NT2/D1 (cell line): ENCODE data around the gene KITLG.

Source experiments
- SUZ12 ChIP-seq: IDR thresholded peaks from 2 replicates; pipeline ENCODE4 v1.6.1; 2011; ENCODE audit not compliant: insufficient read length, insufficient read depth; ENCODE audit errors: extremely low read depth
- YY1 ChIP-seq: IDR thresholded peaks from 2 replicates; pipeline ENCODE4 v1.6.1; 2011; ENCODE audit not compliant: insufficient read length, insufficient read depth
- ZNF274 ChIP-seq: IDR thresholded peaks from 2 replicates; pipeline ENCODE4 v1.6.1; 2011; ENCODE audit warnings: mild to moderate bottlenecking, low read depth, low read length

GRCh38 chr12:88516811-88517210, 63.5 kb downstream of the KITLG start:
- TF ChIP-seq SUZ12: no peak
- no peak for TF ChIP-seq ZNF274
- no peak for TF ChIP-seq YY1
